Stimulated activated naive B cell treated with anti-CD40 and anti-IgM and Interleukin-4, amounts not matched to agents 10 μg/mL and 1 μg/mL and 100 μg/mL, for 72 hours (primary cell): ENCODE data around the gene ASB16.
A peak's percentile ranks its signal among the peaks of the same experiment; 100 is the strongest.
"Not testable (repeated sequence)": the region's sequence is repeated elsewhere in the genome, so short reads cannot be mapped to it uniquely, and the experiment has no call there.

Source experiments
- ATAC-seq, 2 donors: fragments of 150-1000 bp; cut with Tn5 transposase; replicated peaks; 2 replicates each; pipeline ENCODE4 v1.10.0; 2021; ENCODE audit warnings: moderate library complexity in 1 of 2
- DNase-seq: peaks from one replicate; pipeline ENCODE4 v3.0.0; 2021
- H3K27ac Mint-ChIP-seq: one replicate; pipeline ENCODE4 v1.8.0; 2022; ENCODE audit warnings: mild to moderate bottlenecking, mixed read lengths
- H3K27me3 Mint-ChIP-seq, 2 donors: one replicate each; pipeline ENCODE4 v1.8.0; 2022; ENCODE audit warnings: mixed read lengths in 2 of 2
- H3K36me3 Mint-ChIP-seq, 2 donors: one replicate each; pipeline ENCODE4 v1.8.0; 2022; ENCODE audit warnings: mixed read lengths in 2 of 2, mild to moderate bottlenecking in 1 of 2
- H3K4me1 Mint-ChIP-seq, 2 donors: one replicate each; pipeline ENCODE4 v1.8.0; 2022; ENCODE audit warnings: mixed read lengths in 2 of 2, mild to moderate bottlenecking in 1 of 2
- H3K4me3 Mint-ChIP-seq, 2 donors: one replicate each; pipeline ENCODE4 v1.8.0; 2022; ENCODE audit warnings: mild to moderate bottlenecking in 2 of 2, mixed read lengths in 2 of 2, moderate library complexity in 1 of 2
- H3K9me3 Mint-ChIP-seq, 2 donors: one replicate each; pipeline ENCODE4 v1.8.0; 2022; ENCODE audit warnings: mixed read lengths in 2 of 2, mild to moderate bottlenecking in 1 of 2

Gene ASB16, protein sequence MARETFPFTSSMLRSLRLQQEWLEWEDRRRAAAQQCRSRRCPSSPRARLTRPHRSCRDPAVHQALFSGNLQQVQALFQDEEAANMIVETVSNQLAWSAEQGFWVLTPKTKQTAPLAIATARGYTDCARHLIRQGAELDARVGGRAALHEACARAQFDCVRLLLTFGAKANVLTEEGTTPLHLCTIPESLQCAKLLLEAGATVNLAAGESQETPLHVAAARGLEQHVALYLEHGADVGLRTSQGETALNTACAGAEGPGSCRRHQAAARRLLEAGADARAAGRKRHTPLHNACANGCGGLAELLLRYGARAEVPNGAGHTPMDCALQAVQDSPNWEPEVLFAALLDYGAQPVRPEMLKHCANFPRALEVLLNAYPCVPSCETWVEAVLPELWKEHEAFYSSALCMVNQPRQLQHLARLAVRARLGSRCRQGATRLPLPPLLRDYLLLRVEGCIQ

GRCh38 chr17:44170499-44171201 lies at the start of gene ASB16:
ASB16 (plus strand) TSS chr17:44170704; CDS start chr17:44170790, 86 bp downstream.
- Mint-ChIP-seq H3K36me3 (peaks cover 1 to 4% of the 10 kb centered on the region in 2 donors), H3K4me1 (peaks cover 13 to 26% of the 10 kb centered on the region in 2 donors), H3K27ac (no peak within 1 kb of the TSS), H3K4me3 (no peak within 1 kb of the TSS), H3K27me3 (no peaks in the 10 kb centered on the region), H3K9me3 (no peaks in the 10 kb centered on the region)
- DNase-seq = no peak
- ATAC-seq = peak; percentile 19 to 20

DNA sequence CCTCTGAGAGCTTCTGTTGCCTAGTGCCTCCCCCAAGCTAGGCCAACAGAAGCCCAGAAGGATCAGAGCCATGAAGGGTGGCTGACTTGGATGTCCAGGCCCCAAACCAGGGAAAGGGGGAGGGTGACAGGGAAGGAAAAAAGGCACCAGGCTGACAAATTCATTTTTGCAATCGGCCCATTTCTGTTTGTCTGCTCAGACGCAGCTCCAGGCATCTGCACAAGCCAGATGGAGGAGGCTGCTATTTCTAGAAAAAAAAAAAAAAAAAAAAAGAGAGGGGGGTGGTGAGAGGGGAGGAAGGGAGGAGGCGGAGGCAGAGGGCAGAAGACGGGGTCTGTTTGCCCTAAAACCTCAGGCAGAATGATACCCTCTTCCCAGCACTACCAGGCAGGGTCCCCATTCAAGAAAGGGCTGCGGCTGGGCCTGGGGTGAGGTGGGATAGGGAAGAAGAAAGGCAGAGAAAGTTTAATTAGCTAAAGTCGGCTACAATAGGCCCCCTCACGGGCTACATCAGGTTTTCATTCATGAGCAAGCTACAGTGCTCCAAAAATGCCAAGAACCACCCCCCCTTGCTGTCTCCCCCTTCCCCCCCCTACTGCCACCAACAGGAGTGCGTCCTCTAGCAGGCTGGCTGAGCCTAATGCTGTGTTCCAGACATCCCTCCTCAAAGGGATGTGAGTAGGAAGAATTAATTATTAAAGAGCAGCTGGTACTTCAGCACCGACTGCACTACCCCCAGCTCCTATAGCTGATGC lies 49.5 kb upstream of the ASB16 start:
- peaks cover 40 to 68% of the 10 kb centered on the region in 2 donors for H3K4me1 Mint-ChIP-seq
- H3K36me3 Mint-ChIP-seq = peaks cover 4 to 12% of the 10 kb centered on the region in 2 donors
- H3K27me3 Mint-ChIP-seq = no peaks in the 10 kb centered on the region
- no peak for ATAC-seq
- no peak for DNase-seq
- no peak overlapping the region for H3K4me3 Mint-ChIP-seq
- H3K9me3 Mint-ChIP-seq = no peaks in the 10 kb centered on the region
- H3K27ac Mint-ChIP-seq = no peak overlapping the region

GRCh38 chr17:44121997-44122815 lies 48.3 kb upstream of the ASB16 start:
- Mint-ChIP-seq H3K4me3 (peak overlapping the region; percentile 89 to 93), H3K4me1 (peaks cover 29 to 57% of the 10 kb centered on the region in 2 donors)
- no peak for DNase-seq

DNA sequence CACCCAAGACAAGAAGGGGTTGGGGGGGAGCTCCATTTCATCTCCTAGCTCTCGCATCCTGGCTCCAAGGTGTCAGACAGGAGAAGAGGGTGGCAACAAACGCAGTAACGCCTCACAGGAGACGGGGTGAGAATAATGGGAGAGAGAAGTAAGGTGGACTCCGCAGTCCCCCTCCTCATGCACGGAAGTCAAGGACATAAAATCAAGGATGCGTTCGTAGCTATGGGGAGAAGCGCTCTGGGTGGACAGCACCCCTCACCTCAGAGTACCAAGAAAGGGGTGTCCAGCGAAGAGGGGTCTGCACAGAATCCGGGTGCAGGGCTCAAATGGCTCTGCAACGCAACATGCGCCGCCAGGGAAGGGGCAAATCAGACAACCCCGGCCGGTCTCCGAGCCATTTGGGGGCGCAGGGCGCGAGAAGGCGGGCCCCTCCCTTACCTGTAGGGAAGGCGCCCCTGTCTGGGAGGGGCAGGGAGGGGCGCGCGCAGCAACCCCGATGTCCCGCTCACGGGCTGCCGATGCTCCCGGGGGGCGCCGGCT lies 47.6 kb upstream of the ASB16 start:
- Mint-ChIP-seq H3K4me3 (peak overlapping the region; percentile 89 to 93), H3K36me3 (no peaks in the 10 kb centered on the region), H3K4me1 (peaks cover 27 to 53% of the 10 kb centered on the region in 2 donors), H3K27ac (peak overlapping the region; percentile 92), H3K27me3 (no peaks in the 10 kb centered on the region), H3K9me3 (no peaks in the 10 kb centered on the region)
- DNase-seq = peak; percentile 18
- ATAC-seq = peak; percentile 15 to 19

More at GRCh38 chr17:44121997-44122815, 48.3 kb upstream of the ASB16 start:
- no peak for ATAC-seq
- H3K9me3 Mint-ChIP-seq = no peaks in the 10 kb centered on the region
- no peaks in the 10 kb centered on the region for H3K27me3 Mint-ChIP-seq
- peak overlapping the region; percentile 92 for H3K27ac Mint-ChIP-seq
- H3K36me3 Mint-ChIP-seq = peaks cover 0 to 2% of the 10 kb centered on the region in 2 donors

GRCh38 chr17:44123356-44124117 lies 47.0 kb upstream of the ASB16 start, which contains the start of gene HDAC5:
HDAC5 (minus strand) TSS chr17:44123641; CDS start chr17:44117515, 6,126 bp downstream.
- H3K9me3 Mint-ChIP-seq = no peaks in the 10 kb centered on the region
- no peaks in the 10 kb centered on the region for H3K27me3 Mint-ChIP-seq
- H3K4me3 Mint-ChIP-seq = peak within 1 kb of the TSS; percentile 89 to 93
- H3K27ac Mint-ChIP-seq = peak within 1 kb of the TSS; percentile 97
- ATAC-seq (peak; percentile 95 to 98), DNase-seq (peak; percentile 92)
- peaks cover 26 to 46% of the 10 kb centered on the region in 2 donors for H3K4me1 Mint-ChIP-seq
- H3K36me3 Mint-ChIP-seq = no peaks in the 10 kb centered on the region

- no peaks in the 10 kb centered on the region for H3K9me3 Mint-ChIP-seq
- H3K27me3 Mint-ChIP-seq = no peaks in the 10 kb centered on the region
- ATAC-seq (no peak), DNase-seq (no peak)
- H3K27ac Mint-ChIP-seq = peak overlapping the region; percentile 97
- H3K4me3 Mint-ChIP-seq = peak overlapping the region; percentile 89 to 93
- no peaks in the 10 kb centered on the region for H3K36me3 Mint-ChIP-seq
- H3K4me1 Mint-ChIP-seq = peaks cover 21 to 41% of the 10 kb centered on the region in 2 donors
These were observed 46.4 kb upstream of the ASB16 start for GRCh38 chr17:44124118-44124438.

- Mint-ChIP-seq H3K9me3 (no peaks in the 10 kb centered on the region), H3K36me3 (no peaks in the 10 kb centered on the region), H3K4me1 (peaks cover 8 to 18% of the 10 kb centered on the region in 2 donors), H3K27me3 (no peaks in the 10 kb centered on the region), H3K4me3 (no peak overlapping the region), H3K27ac (no peak overlapping the region)
- DNase-seq (no peak), ATAC-seq (no peak)
These were observed 42.1 kb upstream of the ASB16 start for GRCh38 chr17:44128383-44128782.

DNA sequence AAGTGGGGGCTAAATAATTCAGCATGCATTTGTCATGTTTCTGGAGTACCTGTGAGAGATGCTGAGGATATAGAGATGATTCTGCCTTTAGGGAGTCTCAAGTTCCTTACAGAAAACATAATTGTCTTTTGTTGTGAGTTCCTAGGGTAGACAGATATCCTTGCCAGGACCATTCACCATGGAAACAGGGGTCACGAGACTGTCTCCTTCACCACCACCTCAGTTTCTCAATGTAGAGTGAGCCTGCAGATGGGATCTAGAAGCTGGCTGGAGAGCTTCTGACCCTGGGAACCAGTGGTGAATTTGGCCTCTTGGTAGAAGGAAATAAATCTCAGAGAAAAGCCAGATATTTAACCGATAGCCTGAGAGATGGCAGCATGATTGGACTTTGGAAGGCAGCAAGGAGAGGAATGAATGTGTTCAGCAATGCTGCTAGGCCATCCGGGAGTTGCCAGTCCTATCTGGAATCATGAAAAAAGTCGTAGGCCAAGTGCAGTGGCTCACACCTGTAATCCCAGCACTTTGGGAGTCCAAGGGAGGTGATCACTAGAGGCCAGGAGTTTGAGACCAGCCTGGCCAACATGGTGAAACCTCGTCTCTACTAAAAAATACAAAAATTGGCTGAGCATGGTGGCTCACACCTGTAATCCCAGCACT lies 39.7 kb upstream of the ASB16 start:
- Mint-ChIP-seq H3K36me3 (no peaks in the 10 kb centered on the region), H3K4me1 (peaks cover 6 to 11% of the 10 kb centered on the region in 2 donors), H3K27ac (no peak overlapping the region), H3K27me3 (no peaks in the 10 kb centered on the region), H3K9me3 (no peaks in the 10 kb centered on the region), H3K4me3 (no peak overlapping the region)
- DNase-seq (no peak), ATAC-seq (no peak)

GRCh38 chr17:44131372-44131771 lies 39.1 kb upstream of the ASB16 start:
- H3K9me3 Mint-ChIP-seq, DNase-seq, H3K4me3 Mint-ChIP-seq, H3K36me3 Mint-ChIP-seq, H3K27me3 Mint-ChIP-seq, H3K27ac Mint-ChIP-seq, ATAC-seq: not testable (repeated sequence)
- peaks cover 6 to 11% of the 10 kb centered on the region in 2 donors for H3K4me1 Mint-ChIP-seq

GRCh38 chr17:44132275-44132821 lies 38.2 kb upstream of the ASB16 start:
- peaks cover 6 to 11% of the 10 kb centered on the region in 2 donors for H3K4me1 Mint-ChIP-seq
- H3K9me3 Mint-ChIP-seq = no peaks in the 10 kb centered on the region
- no peak overlapping the region for H3K27ac Mint-ChIP-seq
- DNase-seq = no peak
- ATAC-seq = peak in 1 of 2 donors; percentile 67
- no peak overlapping the region for H3K4me3 Mint-ChIP-seq
- no peaks in the 10 kb centered on the region for H3K36me3 Mint-ChIP-seq
- no peaks in the 10 kb centered on the region for H3K27me3 Mint-ChIP-seq

GRCh38 chr17:44133918-44134476 lies 36.5 kb upstream of the ASB16 start:
- no peak for ATAC-seq
- no peak overlapping the region for H3K27ac Mint-ChIP-seq
- peaks cover 11 to 12% of the 10 kb centered on the region in 2 donors for H3K27me3 Mint-ChIP-seq

More at GRCh38 chr17:44133918-44134476, 36.5 kb upstream of the ASB16 start:
- peaks cover 14 to 25% of the 10 kb centered on the region in 2 donors for H3K4me1 Mint-ChIP-seq
- no peak for DNase-seq
- no peaks in the 10 kb centered on the region for H3K36me3 Mint-ChIP-seq
- no peaks in the 10 kb centered on the region for H3K9me3 Mint-ChIP-seq
- no peak overlapping the region for H3K4me3 Mint-ChIP-seq
